ENCODE results near the gene CDK5RAP1. TPM values are rescaled to one million over a fixed set of nuclear protein-coding genes. Genes with fewer than 3 reads are reported as not detected.

The CDK5RAP1 gene
- total RNA-seq, 1 donor from 2014 or later, result 28.3 TPM

DNA sequence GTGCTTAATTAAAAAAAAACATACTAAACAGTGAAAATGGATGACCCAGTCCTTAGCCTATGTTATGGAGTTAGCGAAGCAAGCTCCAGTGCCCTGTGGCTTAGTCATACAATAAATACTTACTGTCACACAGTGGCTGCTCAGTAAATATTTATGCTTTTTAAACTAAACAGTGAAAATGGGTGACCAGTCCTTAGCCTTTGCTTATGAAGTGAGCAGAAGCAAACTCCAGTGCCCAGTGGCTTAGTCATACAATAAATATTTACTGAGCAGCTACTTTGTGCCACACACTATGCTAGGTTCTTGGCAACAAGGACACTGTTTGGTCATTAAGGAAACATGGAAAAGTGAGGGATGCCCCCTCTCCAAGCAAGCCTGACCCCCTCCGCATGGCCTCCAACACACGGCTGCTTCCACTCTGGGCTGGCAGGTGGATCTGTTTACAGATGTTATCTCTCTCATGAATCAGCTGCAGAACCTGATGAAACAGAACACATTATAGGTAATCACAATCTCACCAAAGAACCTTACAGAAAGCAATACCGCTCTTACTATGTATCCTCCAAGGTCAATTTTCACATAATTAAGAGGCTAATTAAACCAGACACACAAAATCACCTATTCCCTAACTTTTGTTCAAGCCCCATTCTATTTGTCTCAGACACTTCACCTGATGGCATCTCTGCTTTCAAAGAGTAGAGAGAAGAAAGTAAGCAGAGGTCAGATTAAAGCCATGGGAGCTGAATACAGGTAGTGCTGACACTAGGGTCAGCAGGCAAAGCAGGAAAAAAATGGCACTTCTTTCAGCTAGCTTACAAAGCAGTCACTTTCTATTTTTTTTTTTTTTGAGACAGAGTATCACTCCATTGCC is 27.3 kb downstream of the CDK5RAP1 start:
- peaks cover 13% of the 10 kb centered on the region for H3K4me1 Mint-ChIP-seq (ENCODE audit: low read depth)
- H3K4me3 Mint-ChIP-seq (ENCODE audit: unreplicated experiment), result no peak overlapping the region
- TF ChIP-seq, protein P1, sequence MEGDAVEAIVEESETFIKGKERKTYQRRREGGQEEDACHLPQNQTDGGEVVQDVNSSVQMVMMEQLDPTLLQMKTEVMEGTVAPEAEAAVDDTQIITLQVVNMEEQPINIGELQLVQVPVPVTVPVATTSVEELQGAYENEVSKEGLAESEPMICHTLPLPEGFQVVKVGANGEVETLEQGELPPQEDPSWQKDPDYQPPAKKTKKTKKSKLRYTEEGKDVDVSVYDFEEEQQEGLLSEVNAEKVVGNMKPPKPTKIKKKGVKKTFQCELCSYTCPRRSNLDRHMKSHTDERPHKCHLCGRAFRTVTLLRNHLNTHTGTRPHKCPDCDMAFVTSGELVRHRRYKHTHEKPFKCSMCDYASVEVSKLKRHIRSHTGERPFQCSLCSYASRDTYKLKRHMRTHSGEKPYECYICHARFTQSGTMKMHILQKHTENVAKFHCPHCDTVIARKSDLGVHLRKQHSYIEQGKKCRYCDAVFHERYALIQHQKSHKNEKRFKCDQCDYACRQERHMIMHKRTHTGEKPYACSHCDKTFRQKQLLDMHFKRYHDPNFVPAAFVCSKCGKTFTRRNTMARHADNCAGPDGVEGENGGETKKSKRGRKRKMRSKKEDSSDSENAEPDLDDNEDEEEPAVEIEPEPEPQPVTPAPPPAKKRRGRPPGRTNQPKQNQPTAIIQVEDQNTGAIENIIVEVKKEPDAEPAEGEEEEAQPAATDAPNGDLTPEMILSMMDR (IDR thresholded peaks at IDR 0.05), result no peak
- H3K27ac Mint-ChIP-seq (ENCODE audit: unreplicated experiment), result peak overlapping the region; percentile 77
- no peaks in the 10 kb centered on the region for H3K27me3 Mint-ChIP-seq (ENCODE audit: low read depth)
- peaks cover 7% of the 10 kb centered on the region for H3K9me3 Mint-ChIP-seq (ENCODE audit: low read depth)
- no peak for DNase-seq (ENCODE audit: low spot score)
- peaks cover 52% of the 10 kb centered on the region for H3K36me3 Mint-ChIP-seq (ENCODE audit: low read depth)

DNA sequence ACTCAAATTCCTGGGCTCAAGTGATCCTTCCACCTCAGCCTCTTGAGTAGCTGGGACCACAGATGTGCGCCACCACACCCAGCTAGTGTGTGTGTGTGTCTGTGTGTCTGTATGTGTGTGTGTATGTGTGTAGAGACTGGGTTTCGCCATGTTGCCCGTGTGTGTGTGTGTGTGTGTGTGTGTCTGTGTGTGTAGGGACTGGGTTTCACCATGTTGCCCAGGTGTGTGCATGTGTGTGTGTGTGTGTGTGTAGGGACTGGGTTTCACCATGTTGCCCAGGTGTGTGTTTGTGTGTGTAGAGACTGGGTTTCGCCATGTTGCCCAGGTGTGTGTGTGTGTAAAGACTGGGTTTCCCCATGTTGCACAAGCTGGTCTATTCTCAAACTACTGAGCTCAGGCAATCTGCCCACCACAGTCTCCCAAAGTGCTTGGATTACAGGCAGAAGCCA is 28.3 kb downstream of the CDK5RAP1 start:
- H3K4me3 Mint-ChIP-seq (ENCODE audit: unreplicated experiment), result no peak overlapping the region
- H3K27me3 Mint-ChIP-seq (ENCODE audit: low read depth), result no peaks in the 10 kb centered on the region
- DNase-seq (ENCODE audit: low spot score), result no peak
- peaks cover 13% of the 10 kb centered on the region for H3K4me1 Mint-ChIP-seq (ENCODE audit: low read depth)
- peaks cover 44% of the 10 kb centered on the region for H3K36me3 Mint-ChIP-seq (ENCODE audit: low read depth)
- peaks cover 7% of the 10 kb centered on the region for H3K9me3 Mint-ChIP-seq (ENCODE audit: low read depth)
- H3K27ac Mint-ChIP-seq (ENCODE audit: unreplicated experiment), result peak overlapping the region; percentile 2
- TF ChIP-seq, protein P1 (IDR thresholded peaks at IDR 0.05), result no peak

DNA sequence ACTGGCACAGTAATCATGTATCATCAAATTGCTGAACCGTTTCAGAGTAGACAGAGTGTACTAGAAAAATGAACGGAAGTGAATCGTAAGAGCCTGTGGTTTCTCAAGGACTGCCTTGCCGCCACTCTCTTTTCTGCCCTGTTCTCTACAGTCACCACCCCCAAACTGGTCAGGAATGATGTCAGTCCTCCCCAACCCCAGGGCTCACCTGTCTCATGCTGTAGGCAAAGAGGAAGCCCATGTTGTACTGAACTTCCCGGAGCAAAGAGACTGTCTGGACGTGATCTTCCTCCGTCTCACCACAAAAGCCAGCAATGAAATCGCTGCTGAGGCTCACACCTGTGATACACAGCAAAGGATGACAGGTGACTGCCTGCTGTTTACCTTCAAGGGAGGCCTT is 31.0 kb downstream of the CDK5RAP1 start:
- no peak for DNase-seq (ENCODE audit: low spot score)
- Mint-ChIP-seq H3K27ac (ENCODE audit: unreplicated experiment) (no peak overlapping the region), H3K9me3 (ENCODE audit: low read depth) (no peaks in the 10 kb centered on the region), H3K4me3 (ENCODE audit: unreplicated experiment) (no peak overlapping the region), H3K4me1 (ENCODE audit: low read depth) (peaks cover 13% of the 10 kb centered on the region), H3K27me3 (ENCODE audit: low read depth) (no peaks in the 10 kb centered on the region), H3K36me3 (ENCODE audit: low read depth) (peaks cover 44% of the 10 kb centered on the region)
- TF ChIP-seq, protein P1 (IDR thresholded peaks at IDR 0.05), result no peak

DNA sequence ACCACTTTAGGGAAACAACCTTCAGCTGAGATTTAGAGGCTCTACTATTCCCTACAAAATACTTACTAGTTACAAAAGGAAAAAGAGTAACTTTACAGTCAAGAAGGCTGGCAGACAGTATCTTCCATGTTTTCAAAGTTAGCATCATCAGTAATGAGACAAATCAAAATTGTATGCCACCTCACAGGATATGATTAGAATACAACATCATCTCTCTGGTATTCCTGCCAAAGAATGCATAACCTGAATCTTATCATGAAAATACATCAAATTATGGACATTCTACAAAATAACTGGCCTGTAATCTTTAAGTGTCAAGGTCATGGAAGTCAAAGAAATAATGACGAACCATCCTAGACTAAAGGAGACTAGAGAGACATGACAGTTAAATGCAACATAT is 38.4 kb downstream of the CDK5RAP1 start:
- Mint-ChIP-seq H3K4me3 (ENCODE audit: unreplicated experiment) (no peak overlapping the region), H3K4me1 (ENCODE audit: low read depth) (no peaks in the 10 kb centered on the region), H3K27ac (ENCODE audit: unreplicated experiment) (no peak overlapping the region), H3K36me3 (ENCODE audit: low read depth) (peaks cover 48% of the 10 kb centered on the region), H3K27me3 (ENCODE audit: low read depth) (no peaks in the 10 kb centered on the region), H3K9me3 (ENCODE audit: low read depth) (no peaks in the 10 kb centered on the region)
- TF ChIP-seq, protein P1 (IDR thresholded peaks at IDR 0.05), result no peak
- DNase-seq (ENCODE audit: low spot score), result no peak

DNA sequence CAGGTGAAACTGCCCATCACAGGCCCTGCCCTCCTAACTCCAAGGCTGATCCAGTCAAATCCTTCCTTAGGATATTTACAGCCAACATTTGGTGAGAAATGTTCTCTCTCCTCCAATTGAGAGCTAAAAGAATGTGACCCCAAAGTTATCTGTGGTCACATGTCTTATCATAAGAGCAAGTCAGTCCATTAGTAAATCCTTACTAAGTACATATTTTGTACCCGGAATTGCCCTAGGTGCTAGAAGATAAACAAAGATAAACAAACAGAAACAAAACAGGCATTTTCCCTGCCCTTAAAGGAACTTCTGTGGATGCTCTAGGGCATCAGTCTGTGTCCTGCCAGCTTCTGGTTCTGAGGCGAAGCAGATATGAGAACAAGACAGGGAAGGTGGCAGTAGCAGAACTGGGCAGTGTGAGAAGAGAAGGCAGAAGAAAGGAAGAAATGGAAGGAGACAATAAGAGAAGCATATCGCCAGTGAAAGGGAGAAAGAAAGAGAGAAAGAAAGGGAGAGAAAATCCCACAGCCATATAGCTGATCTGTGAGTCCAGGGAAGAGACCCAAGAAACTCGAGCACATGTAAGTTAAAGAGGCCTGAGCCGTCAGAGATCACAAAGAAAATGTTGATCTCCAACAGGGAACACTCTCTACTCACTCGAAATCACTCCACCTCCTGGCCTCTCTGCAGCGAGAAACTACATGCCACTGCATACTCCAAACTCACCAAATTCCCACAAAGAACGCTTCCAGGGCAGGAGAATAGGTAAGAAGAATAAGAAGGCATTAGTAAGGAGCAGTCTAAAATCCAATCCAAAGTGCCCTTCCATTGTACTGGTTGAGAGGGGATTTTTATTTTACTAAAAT is 41.7 kb downstream of the CDK5RAP1 start:
- DNase-seq (ENCODE audit: low spot score), result no peak
- no peaks in the 10 kb centered on the region for H3K9me3 Mint-ChIP-seq (ENCODE audit: low read depth)
- no peak overlapping the region for H3K27ac Mint-ChIP-seq (ENCODE audit: unreplicated experiment)
- TF ChIP-seq, protein P1 (IDR thresholded peaks at IDR 0.05), result no peak
- no peaks in the 10 kb centered on the region for H3K27me3 Mint-ChIP-seq (ENCODE audit: low read depth)
- peaks cover 43% of the 10 kb centered on the region for H3K36me3 Mint-ChIP-seq (ENCODE audit: low read depth)
- H3K4me1 Mint-ChIP-seq (ENCODE audit: low read depth), result no peaks in the 10 kb centered on the region
- no peak overlapping the region for H3K4me3 Mint-ChIP-seq (ENCODE audit: unreplicated experiment)

Measured in chondrocyte (in vitro differentiated cells).